Keratinocyte (primary cell): ENCODE measurements around the gene RETREG3. TPM values are rescaled to one million over a fixed set of nuclear protein-coding genes. Genes with fewer than 3 reads are reported as not detected.
"Not testable (repeated sequence)": the region's sequence is repeated elsewhere in the genome, so short reads cannot be mapped to it uniquely, and the experiment has no call there.

Experiments used
- DNase-seq: peaks from one replicate; pipeline ENCODE4 v3.0.0-alpha.2; 2011; ENCODE audit warnings: low read depth, missing footprints, low spot score
- FAIRE-seq: peaks from 2 replicates; lab custom pipeline; 2011; peaks lifted over from hg19 to GRCh38; lab: Jason Lieb, UNC
- H2AFZ ChIP-seq: 2 replicates; pipeline ENCODE4 v1.6.0; 2012; ENCODE audit warnings: low read length, control low read depth, inconsistent platforms; ENCODE audit not compliant: control insufficient read depth
- H3K27ac ChIP-seq: 2 replicates; pipeline ENCODE4 v1.5.1; 2011; ENCODE audit warnings: low read length; ENCODE audit not compliant: control insufficient read depth, insufficient read depth
- H3K27me3 ChIP-seq: 3 replicates; pipeline ENCODE4 v1.6.0; 2011; ENCODE audit warnings: low read length; ENCODE audit not compliant: control insufficient read depth, insufficient read depth; ENCODE audit errors: extremely low read depth
- H3K36me3 ChIP-seq, 2 experiments: 2 replicates in 1 of 2; 3 replicates in 1 of 2; pipeline ENCODE4 v1.5.1; 2011; ENCODE audit warnings: low read length in 2 of 2, mild to moderate bottlenecking in 1 of 2; ENCODE audit not compliant: control insufficient read depth in 2 of 2, insufficient read depth in 2 of 2; ENCODE audit errors: extremely low read depth in 1 of 2
- H3K4me1 ChIP-seq: 3 replicates; pipeline ENCODE4 v1.5.1; 2011; ENCODE audit warnings: low read length; ENCODE audit not compliant: control insufficient read depth, insufficient read depth; ENCODE audit errors: extremely low read depth
- H3K4me2 ChIP-seq: 3 replicates; pipeline ENCODE4 v1.6.0; 2011; ENCODE audit warnings: low read depth, low read length; ENCODE audit not compliant: control insufficient read depth, insufficient read depth; ENCODE audit errors: extremely low read depth
- H3K4me3 ChIP-seq, 3 experiments: fragments of 200-600 bp in 1 of 3; sonication (generic) in 1 of 3; 2 replicates in 2 of 3; 3 replicates in 1 of 3; pipeline ENCODE4 v1.5.1; 2011 to 2016; ENCODE audit warnings: low read length in 3 of 3, mild to moderate bottlenecking in 3 of 3, control low read depth in 2 of 3, inconsistent platforms in 1 of 3, low read depth in 1 of 3, mixed read lengths in 1 of 3, mixed run types in 1 of 3, moderate library complexity in 1 of 3; ENCODE audit not compliant: control insufficient read depth in 2 of 3, insufficient read depth in 2 of 3; ENCODE audit errors: extremely low read depth in 1 of 3
- H3K79me2 ChIP-seq: 2 replicates; pipeline ENCODE4 v1.6.0; 2012; ENCODE audit warnings: low read length; ENCODE audit not compliant: control insufficient read depth, insufficient read depth
- H3K9ac ChIP-seq: 3 replicates; pipeline ENCODE4 v1.6.0; 2011; ENCODE audit warnings: low read length; ENCODE audit not compliant: control insufficient read depth, insufficient read depth; ENCODE audit errors: extremely low read depth
- H3K9me1 ChIP-seq: 3 replicates; pipeline ENCODE4 v1.6.0; 2011; ENCODE audit warnings: low read length; ENCODE audit not compliant: control insufficient read depth, insufficient read depth; ENCODE audit errors: extremely low read depth
- H3K9me3 ChIP-seq: 2 replicates; pipeline ENCODE4 v1.5.1; 2012; ENCODE audit warnings: low read depth, low read length; ENCODE audit not compliant: control insufficient read depth
- H4K20me1 ChIP-seq: 3 replicates; pipeline ENCODE4 v1.6.0; 2011; ENCODE audit warnings: low read length; ENCODE audit not compliant: control insufficient read depth, insufficient read depth; ENCODE audit errors: extremely low read depth
- CTCF ChIP-seq, 3 experiments: IDR thresholded peaks in 1 of 3; conservative IDR thresholded peaks in 1 of 3; optimal IDR thresholded peaks in 1 of 3; 2 replicates in 2 of 3; 3 replicates in 1 of 3; pipeline versions ENCODE3 to v1.5.1; 2011; ENCODE audit warnings: low read length in 3 of 3, mild to moderate bottlenecking in 3 of 3, moderate library complexity in 2 of 3, control low read depth in 1 of 3, inconsistent platforms in 1 of 3; ENCODE audit not compliant: insufficient read depth in 2 of 3; ENCODE audit errors: extremely low read depth in 1 of 3
- EZH2 ChIP-seq: IDR thresholded peaks from one replicate; pipeline ENCODE4 v1.6.1; 2012; ENCODE audit warnings: inconsistent platforms, mild to moderate bottlenecking, low read length, moderate library complexity
- dilution Hi-C: fragments of 300-500 bp; cut with MboI; formaldehyde crosslinking; loops from one replicate; pipeline ENCODE4 v1.7.0; 2020; ENCODE audit warnings: low sequenced_read_pairs; ENCODE audit not compliant: extremely low pct_ligation_motif_present
- polyA plus RNA-seq, 5 experiments: library from polyadenylated mRNA; depleted of rRNA in 3 of 5; stranded (reverse) in 3 of 5; stranded (forward) in 1 of 5; unstranded in 1 of 5; fragments of >200 nt; gene quantifications; 1 replicate in 1 of 5; 2 replicates in 3 of 5; 3 replicates in 1 of 5; pipeline versions ENCODE4 v1.2.1 to v1.2.3, GENCODE V29; 2011 to 2012; ENCODE audit warnings: missing spikeins in 2 of 5, low read depth in 1 of 5, low replicate concordance in 1 of 5

The RETREG3 gene
- polyA plus RNA-seq, 1 donor (not counting 4 experiments of a cell fraction or from before 2014, with no cell fraction given) = 25.2 TPM

- Histone ChIP-seq H3K27ac (peak overlapping the region; percentile 49), H3K36me3 (no peaks in the 10 kb centered on the region), H3K4me2 (peak overlapping the region; percentile 60), H4K20me1 (no peaks in the 10 kb centered on the region), H3K27me3 (no peaks in the 10 kb centered on the region), H3K79me2 (no peaks in the 10 kb centered on the region), H3K9me1 (peaks cover 3% of the 10 kb centered on the region), H2AFZ (peak overlapping the region; percentile 69), H3K9me3 (no peaks in the 10 kb centered on the region), H3K9ac (no peak overlapping the region), H3K4me1 (peaks cover 12% of the 10 kb centered on the region), H3K4me3 (peak overlapping the region in 1 of 3 experiments; percentile 13)
- peak; percentile 84 for FAIRE-seq
- TF ChIP-seq EZH2 (no peak), CTCF (optimal IDR thresholded peaks at IDR 0.05 in 1 of 3, IDR thresholded peaks at IDR 0.05 in 1 of 3, conservative IDR thresholded peaks at IDR 0.05 in 1 of 3; ENCODE audit: extremely low read depth in 1 of 3, insufficient read depth in 2 of 3, low read length in 3 of 3) (peak in 2 of 3 experiments; percentile 23 to 37)
- dilution Hi-C loops = no loop called here
- DNase-seq = peak; percentile 71
These were observed 14.8 kb upstream of the RETREG3 start for GRCh38 chr17:42623732-42624596.

- Histone ChIP-seq H3K79me2 (no peaks in the 10 kb centered on the region), H3K36me3 (no peaks in the 10 kb centered on the region), H3K9me1 (peaks cover 5% of the 10 kb centered on the region), H3K27me3 (no peaks in the 10 kb centered on the region), H3K27ac (no peak overlapping the region), H3K9ac (no peak overlapping the region), H3K4me2 (no peak overlapping the region), H3K9me3 (no peaks in the 10 kb centered on the region), H2AFZ (no peak overlapping the region), H4K20me1 (no peaks in the 10 kb centered on the region), H3K4me1 (peaks cover 17% of the 10 kb centered on the region), H3K4me3 (no peak overlapping the region)
- FAIRE-seq = no peak
- dilution Hi-C loops = no loop called here
- TF ChIP-seq CTCF (optimal IDR thresholded peaks at IDR 0.05 in 1 of 3, IDR thresholded peaks at IDR 0.05 in 1 of 3, conservative IDR thresholded peaks at IDR 0.05 in 1 of 3; ENCODE audit: extremely low read depth in 1 of 3, insufficient read depth in 2 of 3, low read length in 3 of 3) (no peak), EZH2 (no peak)
- DNase-seq = no peak
These were observed 14.1 kb upstream of the RETREG3 start for GRCh38 chr17:42623271-42623670.

GRCh38 chr17:42621987-42622386 is 12.8 kb upstream of the RETREG3 start:
- H3K79me2 ChIP-seq, DNase-seq, dilution Hi-C loops, H3K9ac ChIP-seq, H3K36me3 ChIP-seq, H3K9me1 ChIP-seq, FAIRE-seq, H3K27me3 ChIP-seq, H3K4me2 ChIP-seq, H3K27ac ChIP-seq, H4K20me1 ChIP-seq, H2AFZ ChIP-seq, H3K9me3 ChIP-seq, H3K4me3 ChIP-seq: not testable (repeated sequence)
- H3K4me1 ChIP-seq = peaks cover 24% of the 10 kb centered on the region
